Measurements from ENCODE around the gene SLC3A2.
A peak's percentile ranks its signal among the peaks of the same experiment; 100 is the strongest.

SLC3A2 gene

DNA sequence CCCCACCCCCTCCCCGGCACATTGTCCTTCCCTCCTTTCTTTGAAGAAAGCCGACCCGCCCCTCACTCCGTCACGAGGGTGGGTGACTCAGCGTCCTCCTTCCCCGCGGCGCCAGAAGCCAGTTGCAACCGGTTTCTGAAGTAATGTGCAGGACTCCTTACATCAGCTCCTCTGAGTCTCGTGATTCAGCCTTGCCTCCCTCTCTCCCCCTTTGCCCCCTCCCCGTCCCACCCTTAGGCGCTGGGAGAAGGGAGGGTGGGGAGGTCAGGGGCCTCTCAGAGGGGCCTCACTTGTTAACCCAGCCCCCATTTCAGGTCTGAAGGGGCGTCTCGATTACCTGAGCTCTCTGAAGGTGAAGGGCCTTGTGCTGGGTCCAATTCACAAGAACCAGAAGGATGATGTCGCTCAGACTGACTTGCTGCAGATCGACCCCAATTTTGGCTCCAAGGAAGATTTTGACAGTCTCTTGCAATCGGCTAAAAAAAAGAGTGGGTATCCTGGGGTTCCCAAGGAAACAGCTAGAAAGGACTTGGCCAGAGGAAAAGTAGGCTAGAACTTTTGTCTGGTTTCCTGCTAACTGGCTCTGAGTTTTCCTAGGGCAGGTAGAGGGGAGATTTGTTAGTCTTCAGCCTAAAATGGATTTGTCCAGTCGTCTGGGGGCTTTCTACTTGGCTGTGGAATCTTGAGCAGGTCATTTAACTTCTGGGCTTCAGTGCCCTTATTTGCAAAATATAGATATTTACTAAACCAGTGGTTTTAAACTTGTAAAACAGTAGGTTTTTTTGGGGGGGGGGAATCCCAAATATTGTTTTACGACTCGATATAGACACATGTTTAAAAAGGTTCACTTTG is 1.1 kb downstream of the SLC3A2 start:
- peak; percentile 59 to 78 for DNase-seq

DNA sequence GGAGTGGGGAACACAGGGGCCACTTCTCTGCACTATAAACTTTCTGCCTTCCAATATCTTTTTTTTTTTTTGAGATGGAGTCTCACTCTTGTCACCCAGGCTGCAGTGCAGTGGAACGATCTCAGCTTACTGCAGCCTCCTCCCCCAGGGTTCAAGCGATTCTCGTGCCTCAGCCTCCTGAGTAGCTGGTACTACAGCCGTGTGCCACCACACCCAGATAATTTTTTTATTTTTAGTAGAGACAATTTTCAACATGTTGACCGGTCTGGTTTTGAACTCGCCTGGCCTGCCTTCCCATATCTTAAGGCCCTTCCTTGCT is 1.7 kb downstream of the SLC3A2 start:
- DNase-seq: no peak

DNA sequence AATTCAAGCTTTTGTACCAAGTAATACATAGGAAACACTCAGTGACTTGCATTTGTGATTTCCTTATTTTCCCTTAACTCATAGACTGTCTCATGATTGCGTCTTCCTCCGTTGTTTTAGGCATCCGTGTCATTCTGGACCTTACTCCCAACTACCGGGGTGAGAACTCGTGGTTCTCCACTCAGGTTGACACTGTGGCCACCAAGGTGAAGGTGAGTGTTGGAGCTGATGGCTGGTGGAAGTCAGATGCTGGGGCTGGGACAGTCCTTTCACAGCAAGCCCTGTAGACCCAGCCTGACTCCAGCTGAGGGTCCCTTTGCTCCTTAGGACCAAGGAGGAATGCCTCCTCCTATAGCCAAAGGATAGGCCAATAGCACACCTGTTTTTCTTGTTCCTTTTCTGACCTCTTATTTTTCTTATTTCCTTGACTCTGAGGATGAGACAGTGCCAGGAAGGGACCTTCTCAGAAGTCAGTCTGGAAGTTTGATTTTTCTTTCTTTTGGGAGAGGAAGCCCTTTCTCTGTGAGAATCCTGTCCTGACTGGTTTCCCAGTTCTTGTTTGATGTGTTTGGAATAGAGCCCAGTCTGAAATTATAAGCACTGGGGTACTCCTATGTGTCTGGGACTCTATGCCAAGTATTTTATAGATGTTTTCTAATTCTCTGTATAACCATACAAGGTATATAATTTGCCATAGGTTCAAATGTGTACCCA is 2.2 kb downstream of the SLC3A2 start:
- no peak for DNase-seq

DNA sequence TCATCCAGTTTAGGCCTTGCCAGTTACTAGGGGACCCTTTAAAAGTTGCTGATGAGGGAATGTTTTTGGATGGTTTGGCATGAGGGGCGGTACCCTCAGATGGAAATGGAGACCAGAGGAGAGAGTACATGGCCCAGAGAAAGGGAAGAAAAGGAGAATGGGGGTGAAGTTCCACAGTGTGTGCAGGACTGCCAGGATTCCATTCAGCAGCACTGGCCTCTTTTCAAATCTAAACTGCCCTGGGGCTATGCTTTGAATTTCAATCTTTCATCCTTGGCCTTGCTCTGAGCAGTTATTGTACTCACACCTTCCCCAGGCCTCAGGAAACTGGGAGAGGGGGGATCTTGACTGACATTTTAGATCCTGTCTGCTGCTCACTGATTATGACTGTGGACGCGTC is 3.0 kb downstream of the SLC3A2 start:
- no peak for DNase-seq

DNA sequence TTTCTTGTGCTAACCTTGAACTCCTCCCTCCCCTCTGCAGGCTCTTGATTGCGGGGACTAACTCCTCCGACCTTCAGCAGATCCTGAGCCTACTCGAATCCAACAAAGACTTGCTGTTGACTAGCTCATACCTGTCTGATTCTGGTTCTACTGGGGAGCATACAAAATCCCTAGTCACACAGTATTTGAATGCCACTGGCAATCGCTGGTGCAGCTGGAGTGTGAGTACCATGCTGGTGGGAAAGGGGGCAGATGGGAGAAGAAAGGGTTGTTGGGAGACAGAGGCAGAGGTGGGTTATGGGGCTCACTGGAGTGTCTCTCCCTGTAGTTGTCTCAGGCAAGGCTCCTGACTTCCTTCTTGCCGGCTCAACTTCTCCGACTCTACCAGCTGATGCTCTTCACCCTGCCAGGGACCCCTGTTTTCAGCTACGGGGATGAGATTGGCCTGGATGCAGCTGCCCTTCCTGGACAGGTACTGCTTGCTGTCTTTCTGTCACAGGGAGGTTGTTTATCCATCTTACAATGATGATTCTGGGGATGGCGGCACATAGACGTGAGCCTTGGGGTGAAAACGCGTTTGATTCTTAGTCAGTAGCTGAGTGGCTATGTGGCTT is 4.5 kb downstream of the SLC3A2 start:
- DNase-seq: no peak

DNA sequence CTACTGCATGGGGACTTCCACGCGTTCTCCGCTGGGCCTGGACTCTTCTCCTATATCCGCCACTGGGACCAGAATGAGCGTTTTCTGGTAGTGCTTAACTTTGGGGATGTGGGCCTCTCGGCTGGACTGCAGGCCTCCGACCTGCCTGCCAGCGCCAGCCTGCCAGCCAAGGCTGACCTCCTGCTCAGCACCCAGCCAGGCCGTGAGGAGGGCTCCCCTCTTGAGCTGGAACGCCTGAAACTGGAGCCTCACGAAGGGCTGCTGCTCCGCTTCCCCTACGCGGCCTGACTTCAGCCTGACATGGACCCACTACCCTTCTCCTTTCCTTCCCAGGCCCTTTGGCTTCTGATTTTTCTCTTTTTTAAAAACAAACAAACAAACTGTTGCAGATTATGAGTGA is 7.7 kb downstream of the SLC3A2 start:
- DNase-seq: no peak

DNA sequence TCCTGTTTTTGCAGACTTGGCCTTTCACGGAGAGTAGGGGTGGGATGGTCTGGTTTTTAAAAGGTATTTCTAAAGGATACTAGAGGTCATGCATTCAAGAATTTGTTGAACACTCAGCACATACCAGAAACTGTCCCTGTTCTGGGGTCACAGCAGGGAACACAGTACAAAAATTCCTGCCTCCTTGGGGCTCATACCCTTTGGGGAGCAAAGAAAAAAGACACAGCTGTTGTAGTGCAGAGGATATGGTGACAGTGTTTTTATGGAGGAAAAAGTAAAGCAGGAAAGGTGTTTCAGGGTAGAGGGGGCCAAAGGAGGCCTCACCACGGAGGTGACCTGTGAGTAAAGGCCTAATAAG is 8.4 kb downstream of the SLC3A2 start:
- DNase-seq: no peak

DNA sequence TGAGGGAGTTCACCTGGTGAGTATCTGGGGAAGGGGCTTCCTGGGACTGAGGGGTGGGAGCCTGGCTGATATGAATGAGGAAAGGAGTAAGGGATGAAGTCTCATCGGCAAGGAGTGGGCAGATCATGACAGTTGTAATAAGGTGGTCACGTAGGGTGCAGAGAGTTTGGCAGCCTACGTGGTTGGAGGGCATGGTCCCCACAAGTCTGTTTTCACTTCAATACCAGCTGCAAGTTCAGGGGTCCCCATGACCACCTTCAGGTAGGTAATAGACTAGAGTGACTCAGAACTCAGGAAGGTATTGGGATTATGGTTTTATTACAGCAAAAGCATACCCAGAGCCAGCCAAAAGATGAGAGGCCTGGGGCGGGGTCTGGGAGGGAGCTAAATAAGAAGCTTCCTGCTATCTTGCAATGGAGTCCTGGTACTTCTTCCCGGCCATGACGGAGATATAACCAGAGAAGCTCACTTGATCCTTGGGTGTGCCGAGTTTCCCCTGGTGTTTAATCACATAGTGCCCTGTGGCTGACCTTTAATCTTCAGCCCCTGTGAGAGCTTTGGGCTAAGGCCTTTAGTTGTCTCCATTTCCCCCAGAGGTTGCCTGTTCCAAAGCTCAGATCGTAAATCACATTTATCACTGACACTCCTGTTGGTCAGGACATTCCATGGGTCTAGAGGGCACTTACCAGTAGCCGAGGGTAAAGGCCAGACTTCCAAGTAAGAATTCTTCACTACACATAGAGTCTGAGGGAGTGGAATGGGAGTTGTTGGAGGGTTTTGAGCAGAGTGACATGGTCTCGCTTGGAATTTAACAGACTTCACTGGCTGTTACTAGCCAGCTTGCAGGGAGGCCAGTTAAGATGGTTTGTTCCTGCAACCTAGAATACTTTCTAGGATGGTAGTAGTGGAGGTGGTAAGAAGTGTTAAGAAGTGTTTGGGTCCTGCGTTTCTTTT is 9.1 kb downstream of the SLC3A2 start:
- no peak for DNase-seq

DNA sequence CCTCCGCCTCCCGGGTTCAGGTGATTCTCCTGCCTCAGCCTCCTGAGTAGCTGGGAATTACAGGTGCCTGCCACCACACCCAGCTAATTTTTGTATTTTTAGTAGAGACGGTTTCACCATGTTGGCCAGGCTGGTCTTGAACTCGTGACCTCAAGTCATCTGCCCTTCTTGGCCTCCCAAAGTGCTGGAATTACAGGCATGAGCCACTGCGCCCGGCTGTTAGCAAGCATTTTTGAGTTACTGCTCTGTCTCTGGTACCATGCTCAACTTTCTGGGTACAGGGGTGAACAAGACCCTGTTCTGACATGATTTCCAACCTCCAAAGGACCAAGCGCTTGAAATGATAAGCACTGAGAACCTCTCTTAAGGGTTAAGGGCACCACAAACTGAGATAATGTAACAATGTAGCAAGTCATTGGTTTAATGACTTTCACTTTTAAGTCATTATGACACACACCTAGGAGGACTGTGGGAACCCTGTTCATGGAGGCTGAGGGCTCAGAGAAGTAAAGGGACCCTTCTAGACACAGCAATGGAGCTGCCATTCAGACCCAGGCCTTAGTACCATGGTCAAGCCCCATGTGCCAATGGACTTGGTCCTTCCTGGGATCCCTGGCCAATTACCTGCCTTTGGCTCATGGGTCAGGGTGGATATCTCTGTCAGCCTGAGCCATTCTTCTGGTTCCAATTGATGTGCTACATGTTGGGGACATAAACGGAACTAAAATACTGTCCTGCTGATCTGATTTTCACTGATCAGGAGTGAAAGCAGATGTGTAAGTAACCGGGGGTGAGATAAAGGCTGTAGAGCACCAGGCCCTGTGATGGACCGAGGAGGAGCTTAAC is 11.6 kb downstream of the SLC3A2 start:
- no peak for DNase-seq

DNA sequence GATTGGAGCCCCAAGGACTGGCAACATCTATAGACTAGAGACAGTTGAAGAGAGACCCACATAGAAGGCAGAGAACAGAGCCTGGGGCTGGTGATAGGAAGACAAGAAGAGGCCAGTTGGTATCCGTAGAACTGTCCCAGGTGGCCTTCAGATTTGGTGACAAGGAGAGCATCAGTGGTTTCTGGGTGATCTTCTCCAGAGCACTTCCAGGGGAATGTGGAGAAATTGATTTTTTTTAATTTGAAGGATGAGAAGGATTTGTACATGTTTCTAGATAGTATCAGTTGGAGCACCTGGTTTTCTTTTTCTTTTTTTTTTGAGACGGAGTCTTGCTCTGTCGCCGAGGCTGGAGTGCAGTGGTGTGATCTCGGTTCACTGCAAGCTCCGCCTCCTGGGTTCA is 14.8 kb downstream of the SLC3A2 start:
- no peak for DNase-seq

DNA sequence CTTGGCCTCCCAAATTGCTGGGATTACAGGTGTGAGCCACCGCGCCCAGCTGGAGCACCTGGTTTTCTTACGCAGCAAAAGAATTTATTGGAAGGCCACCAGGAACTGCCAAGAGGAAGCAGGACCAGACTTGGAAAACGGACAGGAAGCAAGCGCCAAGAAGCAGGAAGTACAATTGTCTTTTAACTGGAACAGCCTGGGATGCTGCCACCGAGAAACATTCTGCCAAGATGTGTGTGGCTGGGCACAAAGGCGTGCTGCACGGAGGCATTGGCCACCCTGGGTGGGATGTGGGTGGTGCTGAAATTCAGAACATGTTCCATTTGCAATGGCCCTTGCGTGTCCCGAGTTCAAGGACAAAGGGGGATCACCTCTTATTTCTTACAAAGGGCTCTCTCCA is 15.4 kb downstream of the SLC3A2 start:
- DNase-seq: no peak

DNA sequence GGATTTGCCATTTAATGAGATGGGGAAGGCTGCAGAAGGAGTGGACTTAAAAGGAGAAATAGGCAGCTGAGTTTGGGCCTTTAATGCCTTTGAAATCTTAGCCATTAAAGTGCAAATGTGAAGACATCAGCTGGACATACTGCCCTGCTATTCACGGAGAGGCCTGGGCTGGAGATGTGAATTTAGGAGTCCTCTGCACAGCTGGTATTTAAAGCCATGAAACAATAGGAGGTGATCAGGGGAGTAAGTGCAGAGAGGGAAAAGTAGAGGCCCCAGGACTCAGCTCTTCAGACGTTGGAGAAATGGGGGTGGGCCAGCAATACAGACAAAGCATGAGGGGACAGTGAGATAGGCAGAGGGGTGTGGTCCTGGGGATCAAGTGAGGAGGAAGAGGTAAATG is 16.6 kb downstream of the SLC3A2 start:
- DNase-seq: no peak

DNA sequence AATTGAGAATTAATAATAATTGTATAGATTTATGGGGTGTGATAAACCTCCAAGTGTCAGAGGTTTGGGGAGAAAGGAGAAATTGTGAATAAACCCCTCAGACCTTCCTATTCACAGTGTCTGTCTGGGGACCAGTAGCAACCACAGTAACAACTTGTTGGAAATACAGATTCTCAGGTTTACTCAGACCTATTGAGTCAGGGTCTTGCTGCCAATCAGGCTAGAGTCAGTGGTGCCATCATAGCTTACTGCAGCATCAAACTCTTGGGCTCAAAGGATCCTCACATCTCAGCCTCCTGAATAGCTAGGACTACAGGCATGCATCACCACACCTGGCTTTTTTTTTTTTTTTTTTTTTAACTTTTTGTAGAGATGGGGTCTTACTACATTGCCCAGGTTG is 17.3 kb downstream of the SLC3A2 start:
- no peak for DNase-seq

DNA sequence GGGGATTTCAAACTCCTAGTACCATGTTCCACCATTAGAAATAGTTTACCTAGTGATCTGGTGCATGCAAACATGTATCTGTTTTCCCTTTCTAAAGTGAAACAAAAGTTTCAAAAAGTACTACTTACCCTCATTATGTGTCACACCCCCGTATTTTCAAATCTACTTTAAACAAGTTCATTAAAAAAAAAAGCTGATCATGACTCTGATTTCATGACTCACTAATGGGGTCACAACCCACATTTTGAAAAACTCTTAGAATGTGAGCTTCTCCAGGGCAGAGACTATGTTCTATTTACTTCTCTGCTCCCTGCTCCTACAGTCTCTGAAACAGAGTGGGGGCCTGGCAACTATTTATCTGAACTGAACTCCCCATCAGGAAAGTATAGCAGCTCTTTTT is 22.2 kb downstream of the SLC3A2 start:
- DNase-seq: no peak

DNA sequence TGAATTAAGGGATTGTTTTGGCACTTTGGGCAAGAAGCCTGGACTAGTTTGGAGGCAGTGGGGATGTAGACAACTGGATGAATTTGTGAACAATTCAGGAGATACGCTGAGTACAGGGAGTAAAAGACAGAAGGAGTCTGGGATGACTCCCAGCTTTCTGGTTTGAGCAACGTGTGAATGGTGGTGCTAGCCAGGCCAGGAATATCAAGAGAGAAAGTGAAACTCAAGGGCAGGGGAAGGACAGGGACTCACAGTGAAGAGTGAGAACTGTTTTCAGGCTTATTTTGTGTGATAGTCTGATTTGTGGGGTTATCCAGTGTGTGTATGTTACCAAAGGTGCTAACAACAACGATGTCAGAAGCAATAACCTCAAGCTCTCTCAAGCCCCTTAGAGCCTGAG is 24.6 kb downstream of the SLC3A2 start:
- no peak for DNase-seq

DNA sequence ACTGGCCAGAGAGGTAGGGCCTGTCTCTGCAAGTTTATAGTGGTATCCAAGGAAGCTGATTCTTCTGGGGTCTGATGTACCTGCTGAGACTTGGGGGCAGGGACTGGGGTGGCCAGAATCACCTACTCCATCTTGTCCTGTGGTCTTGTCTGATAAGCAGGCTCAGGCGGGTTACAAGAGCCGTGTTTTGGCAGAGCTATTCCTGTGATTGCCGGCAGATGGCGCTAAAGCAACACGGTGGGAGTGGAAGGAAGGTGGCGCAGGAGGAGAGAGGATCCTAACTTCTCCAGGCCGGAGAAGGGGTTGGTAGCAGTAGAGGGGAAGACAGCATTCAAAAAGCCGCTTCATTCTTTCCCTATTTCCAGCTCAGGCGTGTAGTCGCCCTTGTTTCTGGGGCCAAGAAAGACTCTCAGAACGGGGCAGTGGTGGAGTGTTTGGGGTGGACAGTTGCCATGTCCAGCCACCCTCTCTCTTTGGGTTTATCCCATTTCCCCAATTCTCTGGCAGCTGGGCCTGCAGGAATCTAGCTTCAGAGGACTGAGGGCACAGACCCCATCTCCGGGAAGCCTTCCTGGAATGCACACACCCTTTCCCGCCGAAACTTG is 25.3 kb downstream of the SLC3A2 start:
- peak; percentile 43 to 72 for DNase-seq

DNA sequence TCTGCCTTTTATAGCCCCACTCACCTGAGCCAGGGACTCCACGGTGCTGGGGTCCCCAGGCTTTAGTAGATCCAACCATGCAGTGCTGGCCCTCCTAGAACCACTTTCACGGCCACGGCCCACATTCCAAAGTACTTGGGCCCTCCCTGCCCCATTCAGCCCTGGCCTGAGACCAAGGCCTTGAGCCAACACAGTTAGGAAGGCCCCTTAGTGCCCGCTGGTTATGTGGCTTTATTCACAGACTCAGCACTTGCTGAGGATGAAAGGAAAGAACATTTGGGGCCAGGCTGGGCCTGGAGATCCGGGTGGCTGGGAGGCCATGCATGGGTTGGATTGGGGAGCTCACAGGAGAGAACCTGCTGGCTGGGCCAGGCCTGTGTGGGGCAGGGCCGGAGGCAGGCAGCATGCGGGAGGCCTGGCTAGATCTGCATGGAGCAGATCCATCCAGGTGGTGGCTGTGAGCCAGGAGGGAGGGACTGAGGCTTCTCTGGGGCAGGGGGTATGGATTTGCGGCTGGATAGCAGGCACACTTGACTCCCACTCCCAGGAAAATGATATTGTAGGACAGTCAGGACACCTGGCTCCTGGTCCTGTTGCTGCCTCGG is 27.9 kb downstream of the SLC3A2 start:
- DNase-seq: no peak

DNA sequence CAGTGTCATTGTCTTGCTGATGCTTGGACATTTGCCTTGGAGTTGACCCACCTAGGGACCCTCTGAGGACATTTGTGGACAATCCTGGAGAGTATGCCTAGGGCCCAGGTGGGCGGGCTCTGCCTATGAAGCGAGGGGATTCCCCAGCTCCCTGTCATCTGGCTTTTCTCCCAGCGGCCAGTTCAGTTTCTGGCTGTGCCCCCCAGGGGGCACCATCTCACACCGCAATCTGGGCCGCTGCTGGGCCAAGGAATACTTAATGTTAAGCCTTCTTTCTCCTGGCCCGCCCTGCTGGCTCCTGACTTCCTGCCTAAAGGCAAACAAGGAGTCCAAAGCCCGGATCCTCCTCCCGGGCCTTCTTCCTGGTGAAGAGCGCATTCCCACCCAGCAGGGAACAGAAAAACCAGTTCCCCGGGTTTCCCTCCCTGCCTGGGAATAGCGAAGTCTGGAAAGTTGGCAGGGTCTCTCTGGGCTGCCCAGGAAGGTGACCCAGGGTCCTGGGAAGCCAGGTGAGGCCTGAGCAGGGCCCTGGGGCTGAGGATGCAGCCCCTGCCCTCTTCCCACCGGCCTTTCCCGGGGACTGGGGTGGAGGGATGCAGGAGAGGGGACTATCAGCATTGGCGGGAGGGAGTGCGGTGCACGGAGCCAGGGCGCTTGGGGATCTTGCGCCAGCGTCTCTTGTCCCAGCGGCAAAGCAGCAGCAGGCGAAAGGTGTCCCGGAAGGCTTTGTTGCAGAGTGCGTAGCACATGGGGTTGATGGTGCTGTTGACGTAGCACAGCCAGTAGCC is 28.6 kb downstream of the SLC3A2 start:
- DNase-seq: peak; percentile 36 to 68

DNA sequence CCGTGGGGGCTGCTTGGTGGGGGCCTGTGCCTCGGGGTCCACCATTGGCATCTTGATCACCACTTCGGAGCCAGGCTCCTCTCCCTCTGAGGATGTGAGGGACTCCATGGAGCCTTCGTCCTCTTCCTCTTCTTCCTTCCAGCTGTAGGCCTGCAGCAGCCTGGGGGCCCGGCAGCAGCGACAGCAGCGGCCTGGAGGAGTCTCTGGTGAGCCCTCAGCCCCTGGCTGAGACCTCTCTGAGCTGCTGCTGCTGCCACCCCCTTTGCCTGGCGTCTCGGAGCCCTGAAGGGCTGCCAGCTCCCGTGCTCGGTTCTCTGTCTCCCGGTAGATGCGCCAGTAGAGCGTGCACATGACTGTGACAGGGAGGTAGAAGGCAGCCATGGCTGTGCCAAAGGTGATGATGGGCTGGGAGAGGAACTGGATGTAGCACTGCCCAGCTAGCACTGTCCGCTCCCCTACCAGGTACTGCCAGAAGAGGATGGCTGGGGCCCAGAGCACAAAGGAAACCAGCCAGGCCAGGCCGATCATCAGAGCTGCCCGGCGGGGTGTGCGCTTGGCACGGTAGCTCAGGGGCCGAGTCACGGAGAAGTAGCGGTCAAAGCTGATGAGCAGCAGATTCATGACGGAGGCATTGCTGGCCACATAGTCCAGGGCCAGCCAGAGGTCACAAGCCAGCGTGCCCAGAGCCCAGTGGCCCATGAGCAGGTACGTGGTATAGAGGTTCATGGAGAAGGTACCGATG is 29.6 kb downstream of the SLC3A2 start:
- no peak for DNase-seq
